MCF 10A (cell line): Measurements from ENCODE around the gene G6PD. TPM values are rescaled to one million over a fixed set of nuclear protein-coding genes. Genes with fewer than 3 reads are reported as not detected.

ENCODE experiments used
- BruUV-seq: library from RNA; stranded (reverse); fragments of 400-500 nt; replicated peaks from 2 replicates; lab custom pipeline; 2021; lab: Mats Ljungman, UMichigan
- CTCF ChIA-PET: fragments of 300-600 bp; sonication (Branson Sonifier 250); formaldehyde crosslinking; extraction: SDS; loops from one replicate; lab custom pipeline; 2021; ENCODE audit warnings: antibody characterized with exemption, inconsistent platforms; lab: Yijun Ruan, JAX
- POLR2A ChIA-PET: fragments of 300-600, 350-650 bp; sonication (Branson Sonifier 250); formaldehyde crosslinking; extraction: SDS; loops from one replicate; lab custom pipeline; 2020; ENCODE audit warnings: antibody characterized with exemption, inconsistent platforms; lab: Yijun Ruan, JAX
- DNase-seq: peaks from one replicate; pipeline ENCODE4 v3.0.0-alpha.2; 2018; ENCODE audit not compliant: unreplicated experiment
- H3K27ac Mint-ChIP-seq: one replicate; pipeline ENCODE4 v1.8.0; 2022; ENCODE audit warnings: mild to moderate bottlenecking, low read depth, mixed read lengths; ENCODE audit not compliant: unreplicated experiment
- H3K27me3 Mint-ChIP-seq: one replicate; pipeline ENCODE4 v1.8.0; 2022; ENCODE audit warnings: mixed read lengths; ENCODE audit not compliant: insufficient read depth, unreplicated experiment
- H3K36me3 Mint-ChIP-seq: one replicate; pipeline ENCODE4 v1.8.0; 2022; ENCODE audit warnings: mild to moderate bottlenecking, moderate library complexity, mixed read lengths; ENCODE audit not compliant: insufficient read depth, unreplicated experiment
- H3K4me1 Mint-ChIP-seq: one replicate; pipeline ENCODE4 v1.8.0; 2022; ENCODE audit warnings: mixed read lengths; ENCODE audit not compliant: insufficient read depth, unreplicated experiment
- H3K4me3 Mint-ChIP-seq: one replicate; pipeline ENCODE4 v1.8.0; 2022; ENCODE audit warnings: mild to moderate bottlenecking, moderate library complexity, mixed read lengths; ENCODE audit not compliant: unreplicated experiment
- H3K9me3 Mint-ChIP-seq: one replicate; pipeline ENCODE4 v1.8.0; 2022; ENCODE audit warnings: mixed read lengths; ENCODE audit not compliant: unreplicated experiment
- CTCF ChIP-seq: fragments of 200-600 bp; IDR thresholded peaks from one replicate; pipeline ENCODE4 v1.8.0; 2022; ENCODE audit warnings: antibody characterized with exemption, mild to moderate bottlenecking; ENCODE audit not compliant: unreplicated experiment
- intact Hi-C: fragments of 100-400 bp; cut with micrococcal nuclease; formaldehyde crosslinking; loops from 2 replicates; pipeline ENCODE4 v1.14.1; 2022
- total RNA-seq: library from RNA; stranded (reverse); gene quantifications from 2 replicates; pipeline ENCODE4 v1.2.3, GENCODE V29; 2022

Gene G6PD
- total RNA-seq, 1 experiment from 2014 or later: 49.5 TPM

GRCh38 chrX:154486396-154487207 is 60.0 kb downstream of the G6PD start, which contains the start of gene UBL4A:
UBL4A (minus strand) TSS chrX:154486615; CDS start chrX:154486584, 31 bp downstream.
- intact Hi-C loops: no loop called here
- no peak for TF ChIP-seq CTCF
- Mint-ChIP-seq H3K9me3 (no peaks in the 10 kb centered on the region), H3K36me3 (peaks cover 24% of the 10 kb centered on the region), H3K4me3 (peak within 1 kb of the TSS; percentile 65), H3K4me1 (peaks cover 7% of the 10 kb centered on the region), H3K27me3 (peaks cover 23% of the 10 kb centered on the region), H3K27ac (no peak within 1 kb of the TSS)
- ChIA-PET CTCF (interaction anchor here (1.0 to 1.2 kb wide), 3 partner anchors 14 to 113 kb away, joined by 3 to 4 read pairs (median 4); no protein-coding TSS in a partner anchor), POLR2A (interaction anchor here (0.6 to 3.5 kb wide), 15 partner anchors 13 to 1545 kb away, joined by 3 to 13 read pairs (median 4); partner anchors contain the start of genes ATP6AP1, RPL10 and TAFAZZIN)
- DNase-seq: peak; percentile 26
- no TSS peak for BruUV-seq

GRCh38 chrX:154486052-154486395 is 60.6 kb downstream of the G6PD start:
- Mint-ChIP-seq H3K27ac (no peak overlapping the region), H3K4me3 (peak overlapping the region; percentile 52), H3K4me1 (peaks cover 7% of the 10 kb centered on the region), H3K36me3 (peaks cover 24% of the 10 kb centered on the region), H3K27me3 (peaks cover 23% of the 10 kb centered on the region), H3K9me3 (no peaks in the 10 kb centered on the region)
- intact Hi-C loops: no loop called here
- POLR2A ChIA-PET: interaction anchor here (0.7 to 3.5 kb wide), 10 partner anchors 13 to 718 kb away, joined by 4 to 13 read pairs (median 6); partner anchors contain the start of genes ATP6AP1, RPL10 and TAFAZZIN
- TF ChIP-seq CTCF: no peak
- BruUV-seq: no TSS peak
- DNase-seq: peak; percentile 13
- CTCF ChIA-PET: interaction anchor here (1.2 kb wide), 1 partner anchor 13 kb away, joined by 4 read pairs; no protein-coding TSS in a partner anchor

GRCh38 chrX:154485150-154486051 is 61.2 kb downstream of the G6PD start:
- POLR2A ChIA-PET: interaction anchor here (0.7 to 3.5 kb wide), 10 partner anchors 10 to 719 kb away, joined by 3 to 13 read pairs (median 5); partner anchors contain the start of genes ATP6AP1, RPL10 and TAFAZZIN
- intact Hi-C loops: no loop called here
- BruUV-seq: no TSS peak

More at GRCh38 chrX:154485150-154486051, 61.2 kb downstream of the G6PD start:
- TF ChIP-seq CTCF: no peak
- CTCF ChIA-PET: interaction anchor here (0.6 to 1.2 kb wide), 3 partner anchors 12 to 55 kb away, joined by 3 to 6 read pairs (median 4); no protein-coding TSS in a partner anchor
- Mint-ChIP-seq H3K36me3 (peaks cover 24% of the 10 kb centered on the region), H3K27me3 (peaks cover 23% of the 10 kb centered on the region), H3K9me3 (no peaks in the 10 kb centered on the region), H3K4me1 (peaks cover 7% of the 10 kb centered on the region), H3K4me3 (peak overlapping the region; percentile 52), H3K27ac (no peak overlapping the region)
- DNase-seq: no peak
